Brain pericyte (primary cell): ENCODE results near the gene FHDC1.

ENCODE experiments used
- DNase-seq: peaks from one replicate; pipeline ENCODE4 v3.0.0-alpha.2; 2012; ENCODE audit warnings: low read depth, low spot score

The FHDC1 gene

GRCh38 chr4:152957437-152958171, 21.5 kb downstream of the FHDC1 start:
- no peak for DNase-seq

- DNase-seq = no peak
These were observed 23.0 kb downstream of the FHDC1 start for GRCh38 chr4:152959080-152959479.

GRCh38 chr4:152960082-152960481, 24.0 kb downstream of the FHDC1 start:
- DNase-seq = no peak

- no peak for DNase-seq
These were observed 25.1 kb downstream of the FHDC1 start for GRCh38 chr4:152961014-152961772.

- DNase-seq = no peak
These were observed 25.6 kb downstream of the FHDC1 start for GRCh38 chr4:152961773-152962115.

GRCh38 chr4:152962150-152962549, 26.0 kb downstream of the FHDC1 start:
- DNase-seq = no peak

GRCh38 chr4:152964335-152964734, 28.2 kb downstream of the FHDC1 start:
- DNase-seq = no peak

GRCh38 chr4:152965611-152966010, 29.5 kb downstream of the FHDC1 start:
- no peak for DNase-seq

- DNase-seq = no peak
These were observed 31.8 kb downstream of the FHDC1 start for GRCh38 chr4:152967907-152968306.

GRCh38 chr4:152968806-152969394, 32.8 kb downstream of the FHDC1 start:
- DNase-seq = no peak

- no peak for DNase-seq
These were observed 34.1 kb downstream of the FHDC1 start for GRCh38 chr4:152970102-152970820.

GRCh38 chr4:152971053-152971452, 34.9 kb downstream of the FHDC1 start:
- no peak for DNase-seq

GRCh38 chr4:152972821-152973628, 36.9 kb downstream of the FHDC1 start:
- DNase-seq = no peak

- DNase-seq = no peak
These were observed 37.7 kb downstream of the FHDC1 start for GRCh38 chr4:152973629-152974467.

- no peak for DNase-seq
These were observed 38.6 kb downstream of the FHDC1 start for GRCh38 chr4:152974468-152975379.

GRCh38 chr4:152975380-152976211, 39.5 kb downstream of the FHDC1 start:
- no peak for DNase-seq

GRCh38 chr4:152976212-152976761, 40.2 kb downstream of the FHDC1 start:
- DNase-seq = no peak

GRCh38 chr4:152979731-152980330, 43.7 kb downstream of the FHDC1 start:
- DNase-seq = no peak
